Loucy (cell line): Measurements from ENCODE around the gene GALR2.

Experiments used
- H2AFZ ChIP-seq: fragments of 200-600 bp; sonication (generic); 2 replicates; pipeline ENCODE4 v1.6.0; 2016; ENCODE audit warnings: antibody characterized with exemption, mild to moderate bottlenecking, low read length, moderate library complexity
- H3F3A ChIP-seq: fragments of 200-600 bp; 2 replicates; pipeline ENCODE4 v1.6.0; 2016; ENCODE audit warnings: antibody characterized with exemption, low read depth, mild to moderate bottlenecking
- H3K27me3 ChIP-seq: fragments of 200-600 bp; sonication (generic); 2 replicates; pipeline ENCODE4 v1.6.1; 2014; ENCODE audit warnings: low read length, mild to moderate bottlenecking; ENCODE audit not compliant: insufficient read depth, poor library complexity, severe bottlenecking
- H3K36me3 ChIP-seq: fragments of 200-600 bp; sonication (generic); 2 replicates; pipeline ENCODE4 v1.6.1; 2016; ENCODE audit warnings: low read length; ENCODE audit not compliant: insufficient read depth
- H3K4me1 ChIP-seq: fragments of 200-600 bp; sonication (generic); 2 replicates; pipeline ENCODE4 v1.5.1; 2014; ENCODE audit warnings: low read length, mild to moderate bottlenecking; ENCODE audit not compliant: insufficient read depth, poor library complexity, severe bottlenecking
- H3K4me2 ChIP-seq: fragments of 200-600 bp; sonication (generic); 2 replicates; pipeline ENCODE4 v1.6.0; 2014; ENCODE audit warnings: antibody characterized with exemption, low read length, low read depth, mild to moderate bottlenecking; ENCODE audit not compliant: poor library complexity, severe bottlenecking
- H3K4me3 ChIP-seq: fragments of 200-600 bp; sonication (generic); 2 replicates; pipeline ENCODE4 v1.5.1; 2014; ENCODE audit warnings: low read length, mild to moderate bottlenecking, mixed read lengths; ENCODE audit not compliant: poor library complexity, severe bottlenecking
- H3K79me2 ChIP-seq: fragments of 200-600 bp; sonication (generic); 2 replicates; pipeline ENCODE4 v1.6.1; 2014; ENCODE audit warnings: low read length; ENCODE audit not compliant: insufficient read depth
- H3K9ac ChIP-seq: fragments of 200-600 bp; sonication (generic); 2 replicates; pipeline ENCODE4 v1.6.0; 2014; ENCODE audit warnings: mild to moderate bottlenecking, low read depth, low read length, moderate library complexity; ENCODE audit not compliant: poor library complexity, severe bottlenecking
- H3K9me2 ChIP-seq: fragments of 200-600 bp; sonication (generic); replicated peaks from 2 replicates; pipeline ENCODE4 v1.6.1; 2016; ENCODE audit warnings: low read depth, low read length, mixed read lengths
- H3K9me3 ChIP-seq: fragments of 200-600 bp; sonication (generic); 2 replicates; pipeline ENCODE4 v1.6.1; 2014; ENCODE audit warnings: mild to moderate bottlenecking, antibody characterized with exemption, low read length, low read depth; ENCODE audit not compliant: insufficient read depth
- H4K20me1 ChIP-seq: fragments of 200-600 bp; sonication (generic); 2 replicates; pipeline ENCODE4 v1.6.0; 2014; ENCODE audit warnings: antibody characterized with exemption, low read length, mild to moderate bottlenecking; ENCODE audit not compliant: insufficient read depth, poor library complexity, severe bottlenecking
- CTCF ChIP-seq: fragments of 200-600 bp; sonication (generic); conservative IDR thresholded peaks from 2 replicates; pipeline ENCODE4 v1.5.1; 2014; ENCODE audit warnings: mild to moderate bottlenecking, antibody characterized with exemption, low read length
- EZH2phosphoT487 ChIP-seq: fragments of 200-600 bp; IDR thresholded peaks from 2 replicates; pipeline ENCODE4 v1.6.1; 2018; ENCODE audit warnings: antibody characterized with exemption, mild to moderate bottlenecking, moderate library complexity, borderline replicate concordance

Gene GALR2

GRCh38 chr17:76078860-76079534, 4.4 kb downstream of the GALR2 start, which contains the start of gene ZACN:
Gene ZACN, plus strand, starts transcription at chr17:76079182. Its CDS starts 83 bp downstream, at chr17:76079265.
- H2AFZ ChIP-seq = no peak within 1 kb of the TSS
- H3K79me2 ChIP-seq = no peaks in the 10 kb centered on the region
- H3K9me2 ChIP-seq = no peaks in the 10 kb centered on the region
- H3K9me3 ChIP-seq = no peaks in the 10 kb centered on the region
- no peak within 1 kb of the TSS for H3K4me2 ChIP-seq
- peaks cover 15% of the 10 kb centered on the region; the same call in 1 of the 2 replicates for H3K36me3 ChIP-seq
- no peak within 1 kb of the TSS for H3K4me3 ChIP-seq
- H3K27me3 ChIP-seq = no peaks in the 10 kb centered on the region
- TF ChIP-seq EZH2phosphoT487 (no peak), CTCF (no peak)
- H3F3A ChIP-seq = no peaks in the 10 kb centered on the region
- no peaks in the 10 kb centered on the region for H3K4me1 ChIP-seq
- H4K20me1 ChIP-seq = no peaks in the 10 kb centered on the region
- H3K9ac ChIP-seq = no peak within 1 kb of the TSS

- Histone ChIP-seq H3K9ac (no peak overlapping the region), H3K4me1 (no peaks in the 10 kb centered on the region), H3K36me3 (peaks cover 21% of the 10 kb centered on the region; the same call in 1 of the 2 replicates), H3K4me3 (no peak overlapping the region), H4K20me1 (no peaks in the 10 kb centered on the region), H3K79me2 (no peaks in the 10 kb centered on the region), H3K9me3 (no peaks in the 10 kb centered on the region), H2AFZ (no peak overlapping the region), H3F3A (no peaks in the 10 kb centered on the region), H3K27me3 (no peaks in the 10 kb centered on the region), H3K9me2 (no peaks in the 10 kb centered on the region), H3K4me2 (no peak overlapping the region)
- no peak for TF ChIP-seq EZH2phosphoT487
- TF ChIP-seq CTCF = no peak
Observed at GRCh38 chr17:76079535-76079955, 5.0 kb downstream of the GALR2 start.

GRCh38 chr17:76079956-76080767, 5.6 kb downstream of the GALR2 start:
- H3K4me3 ChIP-seq = no peak overlapping the region
- no peak overlapping the region for H3K9ac ChIP-seq
- H3K9me3 ChIP-seq = no peaks in the 10 kb centered on the region
- no peaks in the 10 kb centered on the region for H4K20me1 ChIP-seq
- no peak overlapping the region for H3K4me2 ChIP-seq
- TF ChIP-seq EZH2phosphoT487 (no peak), CTCF (no peak)
- no peaks in the 10 kb centered on the region for H3K79me2 ChIP-seq
- H3K4me1 ChIP-seq = no peaks in the 10 kb centered on the region
- H2AFZ ChIP-seq = no peak overlapping the region
- no peaks in the 10 kb centered on the region for H3F3A ChIP-seq
- no peaks in the 10 kb centered on the region for H3K27me3 ChIP-seq
- H3K9me2 ChIP-seq = no peaks in the 10 kb centered on the region
- peaks cover 27% of the 10 kb centered on the region; the same call in 1 of the 2 replicates for H3K36me3 ChIP-seq
